Amniotic epithelial cell (primary cell): Measurements from ENCODE around the gene SAMD4A.

Experiments used
- DNase-seq: peaks from one replicate; pipeline ENCODE4 v3.0.0-alpha.2; 2010; ENCODE audit warnings: low read depth

The SAMD4A gene

DNA sequence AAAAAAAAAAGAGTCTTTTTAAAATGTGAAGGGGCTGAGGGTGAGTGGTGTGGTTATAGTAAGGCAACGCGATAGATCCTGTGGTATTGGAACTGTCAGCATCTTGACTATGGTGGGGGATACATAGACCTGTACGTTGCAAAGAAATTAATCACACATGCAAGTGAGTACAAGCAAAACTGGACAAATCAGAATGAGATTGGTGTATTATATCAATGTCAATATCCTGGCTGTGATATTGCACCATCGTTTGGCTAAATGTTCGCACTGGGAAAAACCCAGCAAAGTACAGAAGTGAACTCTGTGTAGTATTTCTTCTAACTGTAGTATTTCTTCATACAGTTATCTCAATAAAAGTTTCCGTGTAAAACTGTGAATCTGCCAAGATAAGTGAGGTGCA is 267.8 kb downstream of the SAMD4A start:
- no peak for DNase-seq

DNA sequence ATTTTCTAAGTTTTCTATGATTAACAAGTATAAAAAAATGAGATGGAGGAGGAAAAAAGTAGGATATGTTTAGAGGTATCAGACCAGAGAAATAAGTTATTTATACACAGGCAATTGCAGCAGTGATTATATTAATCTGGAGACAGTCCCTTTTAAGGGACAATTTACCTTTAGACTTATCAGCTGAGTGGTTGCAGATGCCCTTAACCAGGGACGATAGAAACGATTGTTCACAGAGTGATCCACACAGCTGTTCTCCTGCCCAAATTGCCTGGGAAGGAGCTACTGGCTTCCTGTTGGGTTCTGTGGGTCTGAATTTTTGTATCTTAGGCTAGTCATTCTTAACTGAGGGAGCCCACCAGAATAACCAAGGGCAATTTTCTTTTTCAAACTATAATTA is 269.3 kb downstream of the SAMD4A start:
- no peak for DNase-seq

DNA sequence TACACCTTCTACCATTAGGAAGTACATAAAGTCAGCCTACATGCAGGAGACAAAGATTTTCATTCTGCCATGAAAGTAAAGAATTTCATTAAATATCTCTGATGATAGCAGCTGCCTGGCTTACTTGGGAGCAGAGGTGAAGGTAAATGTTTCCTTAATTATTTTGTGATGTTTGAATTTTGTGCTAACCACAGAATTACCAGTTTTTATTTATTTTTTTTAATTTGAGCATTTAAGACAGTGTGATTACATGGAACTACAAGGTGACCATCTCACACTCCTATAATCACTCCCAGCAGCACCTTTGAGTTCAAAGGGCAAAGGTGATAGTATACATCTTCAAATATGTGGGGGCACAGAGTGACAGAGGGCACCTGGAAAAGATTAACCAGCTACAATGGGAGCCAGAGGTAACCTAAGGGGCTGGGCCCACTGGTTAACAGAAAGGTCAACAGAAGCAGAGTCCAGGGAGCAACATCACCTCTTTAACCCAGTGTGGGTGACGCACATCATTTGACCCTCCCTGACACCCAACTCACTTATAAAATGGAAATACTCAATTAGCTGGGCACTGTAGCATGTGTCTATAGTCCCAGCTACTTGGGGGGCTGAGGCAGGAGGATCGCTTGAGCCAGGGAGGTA is 270.7 kb downstream of the SAMD4A start:
- DNase-seq = no peak

DNA sequence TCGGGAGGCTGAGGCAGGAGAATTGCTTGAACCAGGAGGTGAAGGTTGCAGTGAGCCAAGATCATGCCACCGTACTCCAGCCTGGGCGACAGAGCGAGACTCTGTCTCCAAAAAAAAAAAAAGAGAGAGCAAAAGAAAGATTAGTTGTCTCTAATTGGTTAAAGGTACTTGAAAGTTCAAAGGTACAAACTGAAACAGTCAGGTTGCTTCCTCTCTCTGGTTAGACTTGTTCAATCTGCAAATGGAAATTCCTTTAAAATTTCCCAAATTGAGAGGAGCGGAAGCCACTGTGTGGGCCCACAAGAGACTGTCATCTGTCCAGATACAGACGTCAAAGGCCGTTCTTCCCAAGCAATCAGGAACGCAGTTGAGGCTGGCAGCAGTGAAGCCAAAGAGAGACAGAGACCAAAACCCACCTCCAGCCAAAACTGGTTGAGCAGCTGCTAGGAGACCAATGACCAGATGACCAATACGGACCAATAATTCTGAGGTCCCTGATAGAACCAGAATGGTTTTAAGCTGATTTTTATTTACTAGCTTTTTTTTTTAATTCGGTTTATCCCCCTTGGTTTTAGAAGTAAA is 272.1 kb downstream of the SAMD4A start:
- DNase-seq = no peak

DNA sequence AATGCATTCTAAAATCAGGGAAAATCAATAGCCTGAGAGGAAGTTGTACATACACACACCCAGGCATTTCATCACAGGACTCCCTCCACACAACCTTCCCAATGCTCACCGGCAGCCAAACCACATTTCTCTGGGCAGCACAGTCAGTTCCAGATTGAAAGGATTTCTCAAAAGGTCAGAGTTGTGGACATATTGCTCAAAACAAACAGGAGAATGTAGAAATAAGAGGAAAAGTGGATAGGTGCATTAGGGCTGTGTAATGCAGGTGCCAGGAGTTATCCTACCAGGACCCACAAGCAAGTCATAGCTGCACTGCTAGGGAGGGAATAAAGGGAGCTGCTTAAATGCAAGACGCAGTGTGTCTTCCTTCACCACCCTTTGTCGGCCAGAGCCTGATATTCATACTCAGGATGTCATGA is 272.8 kb downstream of the SAMD4A start:
- DNase-seq = peak; percentile 93

DNA sequence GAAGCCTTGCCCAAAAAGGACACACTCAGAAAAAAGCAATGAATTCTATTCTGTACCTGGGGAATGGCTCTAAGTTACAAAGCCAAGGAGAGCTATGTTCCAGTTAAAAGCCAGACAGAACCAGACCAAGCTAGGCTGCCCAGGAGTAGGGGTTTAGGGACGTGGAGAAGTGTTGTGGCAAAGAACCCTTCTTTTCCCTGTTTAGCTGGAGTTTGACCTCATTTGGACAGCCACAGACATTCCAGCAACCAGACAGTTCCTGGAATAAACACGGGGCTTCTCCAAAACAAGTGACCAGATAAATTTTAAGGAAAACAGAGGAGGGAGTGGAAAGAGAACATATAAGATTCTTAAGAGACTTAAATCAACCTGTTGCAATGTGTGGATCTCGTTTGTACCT is 273.4 kb downstream of the SAMD4A start:
- peak; percentile 45 for DNase-seq

DNA sequence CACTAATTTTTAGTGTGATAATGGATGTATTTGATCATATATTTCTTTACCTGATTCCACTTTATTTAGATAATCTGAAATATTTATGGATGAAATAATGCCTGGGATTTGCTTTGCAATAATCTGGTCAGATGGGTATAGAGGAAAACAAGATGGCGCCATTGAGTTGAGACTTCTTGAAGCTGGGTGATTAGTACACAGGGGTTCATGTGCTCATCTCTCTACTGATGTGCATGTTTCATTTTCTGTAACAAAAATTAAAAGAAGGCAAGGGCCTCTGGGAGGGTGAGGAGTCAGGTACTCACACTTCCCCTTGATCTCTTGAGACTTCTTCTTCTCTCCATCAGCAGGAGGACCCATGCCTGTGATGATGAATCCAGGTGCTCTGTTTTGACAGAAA is 273.9 kb downstream of the SAMD4A start:
- DNase-seq = no peak
